T-helper 1 cell (primary cell): ENCODE data around the gene PATL2.
A peak's percentile ranks its signal among the peaks of the same experiment; 100 is the strongest.
"Not testable (repeated sequence)": the region's sequence is repeated elsewhere in the genome, so short reads cannot be mapped to it uniquely, and the experiment has no call there.

ENCODE experiments used
- DNase-seq, 5 donors: peaks; one replicate each; pipeline ENCODE4 v3.0.0-alpha.2; 2012 to 2020

PATL2 gene

DNA sequence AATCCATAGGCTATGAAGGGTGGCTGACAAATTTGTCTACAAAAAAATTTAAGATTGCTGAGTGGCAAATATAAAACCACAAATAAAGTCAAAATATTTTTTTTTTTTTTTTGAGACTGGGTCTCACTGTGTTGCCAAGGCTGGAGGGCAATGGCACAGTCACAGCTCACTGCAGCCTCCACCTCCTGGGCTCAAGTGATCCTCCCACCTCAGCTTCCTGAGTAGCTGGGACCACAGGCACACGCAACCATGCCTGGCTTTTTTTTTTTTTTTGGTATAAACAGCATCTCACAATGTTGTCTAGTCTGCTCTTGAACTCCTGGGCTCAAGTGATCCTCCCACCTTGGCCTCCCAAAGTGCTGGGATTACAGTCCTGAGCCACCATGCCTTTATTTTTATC is 20.9 kb downstream of the PATL2 start:
- peak in 1 of 5 donors; percentile 49 for DNase-seq

DNA sequence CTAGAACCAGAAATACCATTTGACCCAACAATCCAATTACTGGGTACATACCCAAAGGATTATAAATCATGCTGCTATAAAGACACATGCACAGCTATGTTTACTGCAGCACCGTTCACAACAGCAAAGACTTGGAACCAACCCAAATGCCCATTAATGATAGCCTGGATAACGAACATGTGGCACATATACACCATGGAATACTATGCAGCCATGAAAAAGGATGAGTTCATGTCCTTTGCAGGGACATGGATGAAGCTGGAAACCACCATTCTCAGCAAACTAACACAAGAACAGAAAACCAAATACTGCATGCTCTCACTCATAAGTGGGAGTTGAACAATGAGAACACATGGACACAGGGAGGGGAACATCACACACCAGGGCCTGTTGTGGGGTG is 21.8 kb downstream of the PATL2 start:
- not testable (repeated sequence) for DNase-seq

DNA sequence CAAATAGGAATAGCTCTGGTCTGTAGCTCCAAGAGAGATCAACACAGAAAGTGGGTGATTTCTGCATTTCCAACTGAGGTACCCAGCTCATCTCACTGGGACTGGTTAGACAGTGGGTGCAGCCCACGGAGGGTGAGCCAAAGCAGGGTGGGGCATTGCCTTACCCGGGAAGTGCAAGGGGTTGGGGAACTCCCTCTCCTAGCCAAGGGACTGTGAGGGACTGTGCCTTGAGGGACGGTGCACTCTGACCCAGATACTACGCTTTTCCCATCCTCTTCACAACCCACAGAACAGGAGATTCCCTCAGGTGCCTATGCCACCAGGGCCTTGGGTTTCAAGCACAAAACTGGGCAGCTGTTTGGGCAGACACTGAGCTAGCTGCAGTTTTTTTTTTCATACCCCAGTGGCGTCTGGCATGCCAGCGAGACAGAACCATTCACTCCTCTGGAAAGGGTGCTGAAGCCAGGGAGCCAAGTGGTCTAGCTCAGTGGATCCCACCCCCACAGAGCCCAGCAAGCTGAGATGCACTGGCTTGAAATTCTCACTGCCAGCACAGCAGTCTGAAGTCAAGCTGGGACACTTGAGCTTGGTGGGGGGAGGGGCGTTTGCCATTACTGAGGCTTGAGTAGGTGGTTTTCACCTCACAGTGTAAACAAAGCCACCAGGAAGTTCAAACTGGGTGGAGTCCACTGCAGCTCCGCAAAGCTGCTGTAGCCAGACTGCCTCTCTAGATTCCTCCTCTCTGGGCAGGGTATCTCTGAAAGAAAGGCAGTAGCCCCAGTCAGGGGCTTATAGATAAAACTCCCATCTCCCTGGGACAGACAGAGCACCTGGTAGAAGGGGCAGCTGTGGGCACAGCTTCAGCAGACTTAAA is 28.1 kb downstream of the PATL2 start:
- DNase-seq, result peak; percentile 43 to 92 (median 65)

DNA sequence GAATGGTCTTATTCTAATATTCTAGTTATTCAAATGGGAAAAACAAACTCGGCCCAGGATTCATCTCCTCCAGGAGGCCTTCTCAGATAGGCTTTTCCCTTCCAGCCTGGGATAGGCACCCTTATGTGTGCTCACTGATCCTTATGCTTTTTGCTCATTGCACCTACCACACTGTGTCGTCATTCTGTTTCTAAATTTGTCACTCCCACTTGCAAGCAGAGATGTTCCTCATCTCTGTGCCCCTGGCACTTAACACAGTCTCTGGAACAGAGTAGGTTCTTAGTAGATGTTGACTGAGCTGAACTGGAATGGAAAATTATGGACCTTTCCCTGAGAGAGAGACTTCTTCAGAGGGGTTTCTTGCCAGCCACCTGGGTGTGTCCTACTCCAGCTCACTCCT is 28.9 kb downstream of the PATL2 start:
- DNase-seq, result peak in 1 of 5 donors; percentile 40

DNA sequence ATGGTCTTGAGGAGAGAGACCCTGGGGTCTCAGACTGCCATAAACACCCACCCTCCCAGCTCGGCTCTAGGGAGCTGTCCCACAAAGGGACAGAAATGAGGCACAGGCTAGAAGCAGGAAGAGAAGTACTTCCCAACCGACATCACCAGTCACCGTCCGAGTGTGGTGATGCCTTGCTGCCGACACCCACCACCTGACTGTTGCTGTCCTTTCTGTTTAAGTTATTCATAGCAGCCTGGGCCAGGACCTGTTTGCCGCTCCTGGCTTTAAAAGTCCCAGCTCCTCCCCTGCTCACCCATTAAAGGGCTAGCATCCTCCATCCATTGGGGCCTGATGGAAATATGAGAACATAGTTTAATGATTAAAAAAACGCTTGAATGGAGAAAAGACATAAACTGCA is 34.4 kb downstream of the PATL2 start:
- DNase-seq, result peak in 1 of 5 donors; percentile 67

DNA sequence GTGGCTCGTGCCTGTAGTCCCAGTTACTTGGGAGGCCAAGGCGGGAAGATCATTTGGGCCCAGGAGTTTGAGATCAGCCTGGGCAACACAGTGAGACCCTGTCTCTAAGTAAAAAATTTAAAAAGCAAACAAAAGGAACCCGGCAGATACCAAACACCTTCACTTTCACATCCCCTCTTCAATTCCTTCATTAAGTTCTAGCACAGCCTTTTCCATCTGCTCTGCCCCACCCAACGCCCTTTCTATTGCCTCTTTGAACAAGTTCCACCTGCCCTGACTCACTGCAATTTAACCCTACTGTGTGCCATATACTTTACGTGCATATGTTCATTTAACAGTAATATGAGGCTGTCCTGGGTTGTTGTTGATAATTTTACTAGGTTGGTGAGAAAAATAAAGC is 35.2 kb downstream of the PATL2 start:
- DNase-seq, result no peak

DNA sequence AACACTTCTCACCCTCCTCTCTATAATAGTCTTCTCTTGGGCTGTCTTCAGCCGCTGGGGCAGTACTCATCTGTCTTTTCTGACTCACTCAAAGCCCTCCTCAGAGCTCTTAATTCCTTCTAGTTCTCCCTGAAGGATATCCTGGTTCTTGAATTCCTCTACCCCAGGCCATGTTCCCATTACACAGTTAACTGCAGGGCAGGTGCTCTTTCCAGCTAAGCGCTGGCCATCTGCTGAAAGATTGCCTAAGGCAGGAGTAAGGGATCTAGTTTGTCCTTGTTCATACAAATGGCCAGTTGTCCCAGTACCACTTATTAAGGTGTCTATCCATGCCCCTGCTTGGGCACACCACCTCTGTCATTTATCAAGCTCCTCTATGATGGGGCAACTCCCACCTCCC is 37.5 kb downstream of the PATL2 start:
- no peak for DNase-seq

DNA sequence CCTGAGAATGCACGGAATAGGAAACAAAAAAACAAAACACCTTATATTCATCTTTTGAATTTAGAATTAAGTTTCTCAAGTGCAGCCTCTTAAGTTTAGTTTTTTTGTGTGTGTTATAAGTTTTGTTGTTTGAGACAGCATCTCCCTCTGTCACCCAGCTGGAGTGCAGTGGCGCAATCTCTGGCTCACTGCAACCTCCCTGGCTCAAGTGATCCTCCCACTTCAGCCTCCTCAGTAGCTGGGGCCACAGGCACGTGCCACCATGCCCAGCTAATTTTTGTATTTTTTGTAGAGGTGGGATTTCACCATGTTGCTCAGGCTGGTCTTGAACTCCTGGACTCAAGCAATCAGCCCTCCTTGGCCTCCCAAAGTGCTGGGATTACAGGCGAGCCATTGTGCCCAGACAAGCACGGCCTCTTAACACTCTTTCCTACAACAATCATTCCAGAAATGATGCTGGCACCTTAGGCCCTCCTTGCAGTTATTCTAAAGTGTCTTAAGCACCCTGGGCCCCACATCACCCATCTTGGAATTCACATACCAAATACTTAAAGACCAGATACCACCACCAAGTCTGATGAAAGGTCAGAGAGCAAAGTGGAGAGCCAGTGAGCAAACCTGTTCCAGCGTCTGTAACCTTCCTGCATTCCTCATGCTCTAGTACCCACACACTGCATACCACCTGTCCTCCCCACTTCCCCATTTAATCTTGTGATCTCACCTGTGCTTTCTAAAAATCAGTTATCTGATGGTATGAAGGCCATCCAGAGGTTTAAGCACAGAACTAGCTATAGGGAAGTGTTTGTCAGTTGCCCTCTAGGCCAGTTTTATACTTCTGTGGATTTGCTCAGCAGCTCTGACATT is 40.8 kb downstream of the PATL2 start:
- DNase-seq, result no peak

DNA sequence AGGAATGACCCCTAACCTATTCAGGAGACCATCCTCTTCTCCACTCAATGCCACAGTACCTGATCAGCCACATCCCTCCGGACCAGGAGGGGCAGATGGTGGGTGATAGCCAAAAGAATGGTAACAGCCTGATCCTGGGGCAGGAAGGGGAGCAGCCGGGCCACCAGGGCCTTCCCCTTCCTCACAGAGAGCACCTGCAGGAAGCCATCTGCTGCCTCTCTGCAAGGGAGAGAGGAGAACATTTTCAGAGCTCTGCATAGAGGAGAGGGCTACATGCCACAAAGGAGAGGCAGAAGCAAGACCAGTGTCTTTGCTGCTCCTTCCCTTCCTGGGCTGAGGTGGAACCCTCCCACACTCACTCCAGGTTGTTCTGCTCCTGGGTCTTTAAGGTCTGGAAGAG is 42.2 kb downstream of the PATL2 start:
- DNase-seq, result no peak

DNA sequence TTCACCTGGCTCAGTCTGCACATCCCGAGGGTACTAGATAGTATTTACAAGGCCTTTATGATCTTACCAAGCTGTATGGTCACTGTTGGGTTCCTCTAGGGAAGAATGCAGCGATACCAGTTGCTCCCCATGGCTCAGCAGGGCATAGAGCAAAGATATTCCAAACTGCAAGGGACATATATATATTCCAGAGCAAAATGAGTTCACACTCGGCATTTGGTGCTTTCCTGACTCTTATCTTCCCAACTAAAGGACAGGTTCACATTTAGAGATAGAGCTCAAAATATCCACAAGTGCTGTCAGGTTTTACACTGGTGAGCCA is 44.1 kb downstream of the PATL2 start:
- DNase-seq, result no peak

DNA sequence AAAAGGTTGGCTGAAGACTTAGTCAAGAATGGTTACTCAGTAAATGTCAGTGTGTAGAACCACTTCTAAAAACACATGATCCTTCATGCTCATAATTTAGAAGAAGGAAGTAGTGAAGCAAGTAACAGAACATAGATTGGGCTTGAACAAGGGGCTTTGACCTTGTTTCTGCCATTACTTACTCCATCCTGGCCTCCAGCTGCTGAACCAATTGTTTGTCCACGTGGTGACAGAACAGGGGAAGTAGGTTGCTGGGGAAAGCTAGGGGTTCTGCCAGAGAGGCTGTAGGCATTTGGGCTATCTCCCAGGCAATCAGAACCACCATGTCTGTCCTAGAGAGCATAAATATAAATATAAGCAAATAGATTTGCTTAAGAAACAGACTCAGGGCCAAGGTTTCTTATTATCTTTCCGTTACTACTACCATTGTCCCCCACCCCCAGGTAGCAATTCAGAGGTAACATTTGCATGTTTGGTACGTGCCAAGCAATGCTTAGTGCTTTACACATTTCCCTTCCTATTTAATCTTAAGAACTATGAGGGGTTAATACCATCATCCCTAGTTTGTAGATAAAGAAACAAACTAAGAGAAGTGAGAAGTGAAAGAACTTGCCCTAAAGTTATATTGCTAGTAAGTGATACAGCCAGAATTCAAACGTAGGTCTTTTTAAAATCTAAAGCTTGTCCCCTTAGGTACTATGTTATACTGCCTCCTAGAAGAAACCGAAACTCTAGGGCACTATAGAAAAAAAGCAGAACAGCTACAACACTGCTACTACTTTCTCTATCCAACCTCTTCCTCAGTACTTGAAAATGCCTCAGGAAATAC is 44.7 kb downstream of the PATL2 start:
- peak in 1 of 5 donors; percentile 44 for DNase-seq

DNA sequence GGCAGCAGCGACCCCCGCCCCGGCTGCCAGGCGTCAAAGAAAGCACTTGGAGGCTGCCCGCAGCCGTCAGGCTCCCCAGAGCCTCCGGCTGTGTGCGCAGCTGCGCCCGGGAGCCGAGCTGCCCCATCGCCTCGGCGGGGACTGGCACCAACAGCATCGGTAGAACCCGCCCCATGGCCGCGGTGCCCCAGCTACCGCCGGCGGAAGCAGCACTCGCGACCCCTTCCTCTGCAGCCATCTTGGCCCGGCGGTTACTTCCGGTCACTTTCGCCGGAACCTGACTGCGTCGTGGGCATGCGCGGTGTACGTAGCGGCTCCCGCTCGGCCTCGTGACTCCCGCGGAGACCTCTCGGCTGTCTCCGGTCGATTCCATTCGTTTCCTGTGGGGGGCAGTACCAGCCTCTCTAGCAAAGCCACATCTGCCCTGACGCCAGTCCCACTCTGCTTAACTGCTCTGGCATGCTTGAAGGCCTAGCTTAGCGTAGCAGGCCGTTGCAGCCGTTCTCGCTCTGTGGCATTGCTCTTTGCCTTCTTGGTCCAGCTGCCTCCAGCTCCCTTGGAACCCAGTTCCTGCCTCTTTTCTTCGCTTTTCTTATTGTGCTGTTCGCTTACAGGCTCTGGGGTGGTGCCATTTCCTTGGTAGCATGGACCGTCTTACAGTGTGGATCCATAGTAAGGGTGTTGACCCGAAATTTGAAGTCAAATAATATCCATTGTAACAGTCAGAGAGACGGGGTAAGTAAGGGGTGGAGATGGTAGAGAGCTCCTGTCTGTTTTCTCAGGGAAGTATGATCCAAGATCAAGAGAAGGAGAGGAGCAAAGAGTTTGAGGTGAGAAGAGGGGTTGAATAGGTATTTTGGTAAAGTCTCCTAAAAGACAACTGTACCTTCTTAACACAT is 47.5 kb downstream of the PATL2 start, which contains the start of gene SPG11:
Gene SPG11 (minus strand): TSS at position 253 of the 899 bp plus-strand sequence. CDS start 15 bp downstream, at position 238.
- DNase-seq, result peak; percentile 90 to 99 (median 93)

DNA sequence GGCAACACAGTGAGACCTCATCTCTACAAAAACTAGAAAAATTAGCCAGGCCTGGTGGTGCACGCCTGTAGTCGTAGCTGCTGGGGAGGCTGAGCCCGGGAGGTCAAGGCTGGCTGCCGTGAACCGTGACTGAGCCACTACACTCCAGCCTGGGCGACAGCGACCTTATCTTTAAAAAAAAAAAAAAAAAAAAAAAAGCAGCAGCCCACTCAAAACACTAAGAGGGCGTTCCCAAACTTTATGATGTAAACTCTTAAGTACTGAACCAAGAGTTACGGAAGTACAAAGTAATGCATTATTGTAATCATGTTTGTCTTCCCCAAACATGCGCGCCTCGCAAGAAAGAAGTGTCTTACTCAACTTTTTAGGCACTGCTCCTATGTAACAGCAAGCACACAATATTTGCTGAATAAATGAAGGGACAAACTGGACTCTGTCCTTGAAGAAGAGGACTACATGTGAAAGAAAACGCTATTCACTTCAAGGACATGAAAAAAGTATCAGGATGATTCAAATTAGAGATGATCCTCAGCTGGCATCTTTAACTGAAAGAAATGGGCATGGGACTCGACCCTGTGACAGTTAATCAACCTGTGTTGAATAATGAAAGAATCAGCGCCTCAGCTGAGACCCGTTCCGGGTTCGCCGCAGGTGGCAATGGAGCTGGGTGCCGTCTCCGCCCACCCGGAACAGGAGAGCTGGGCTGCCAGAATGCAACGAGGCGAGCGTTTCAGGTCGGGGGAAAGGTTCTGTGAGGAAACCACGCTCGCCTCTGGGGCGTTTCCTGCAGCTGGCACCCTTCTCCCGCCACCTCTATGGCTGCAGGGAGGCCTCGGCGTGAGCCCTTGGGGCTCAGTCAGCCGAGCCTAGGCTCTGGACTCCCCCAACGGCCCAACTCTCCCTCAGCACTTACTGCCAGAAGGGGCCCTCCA is 48.4 kb downstream of the PATL2 start:
- DNase-seq, result peak; percentile 71 to 93 (median 83)

DNA sequence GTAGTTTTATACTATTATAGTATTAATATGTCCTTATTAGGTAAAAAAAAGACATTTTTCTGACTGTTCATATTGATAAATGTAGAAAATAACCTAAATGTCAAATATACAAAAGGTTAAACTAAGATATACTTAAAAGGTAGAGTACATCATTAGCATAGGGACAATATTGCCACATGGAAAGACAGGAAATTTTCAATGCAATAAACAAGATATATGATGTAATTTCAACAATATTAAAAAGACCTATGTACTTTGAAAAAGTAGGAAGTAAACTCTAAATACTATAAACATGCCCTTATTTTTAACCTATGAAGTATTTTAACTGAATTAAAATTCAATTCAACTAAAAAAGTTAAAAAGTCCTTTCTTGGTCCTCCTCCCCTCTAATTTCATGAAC is 49.5 kb downstream of the PATL2 start:
- no peak for DNase-seq

DNA sequence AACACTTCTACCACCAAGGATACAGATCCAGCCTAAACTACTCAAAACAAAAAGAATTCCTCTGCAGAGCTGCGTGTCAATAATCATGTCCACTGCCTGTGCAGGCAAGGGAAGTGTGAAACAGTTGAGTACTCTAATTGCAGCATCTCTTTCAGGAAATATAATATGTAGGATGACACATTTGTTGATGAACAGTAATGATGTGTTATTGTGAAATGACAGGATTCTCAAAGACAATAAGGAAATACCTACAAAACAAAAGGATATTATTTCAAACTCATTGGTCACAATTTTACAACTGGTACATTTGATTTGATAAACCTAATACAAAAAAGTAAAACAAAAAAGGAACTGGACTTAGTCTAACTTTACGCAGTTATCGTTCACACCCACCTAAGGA is 52.1 kb downstream of the PATL2 start:
- DNase-seq, result no peak

DNA sequence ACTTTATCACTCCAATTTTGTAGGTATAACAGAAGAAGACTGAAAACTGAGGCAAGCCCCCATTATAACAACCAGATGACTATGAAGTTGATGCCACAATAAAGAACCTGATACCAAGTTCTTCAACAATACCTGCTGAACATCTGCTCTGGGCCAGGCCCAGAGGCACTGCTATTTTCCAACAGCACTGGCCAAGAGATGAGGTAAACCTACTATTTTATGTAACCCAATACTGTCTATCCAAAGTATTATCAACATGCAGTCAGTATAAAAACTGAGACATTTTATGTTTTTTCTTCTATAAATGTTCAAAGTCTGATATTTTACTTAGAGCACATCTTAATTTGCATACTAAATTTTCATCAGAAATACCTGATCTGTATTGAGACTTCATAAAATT is 53.7 kb downstream of the PATL2 start:
- DNase-seq, result no peak

DNA sequence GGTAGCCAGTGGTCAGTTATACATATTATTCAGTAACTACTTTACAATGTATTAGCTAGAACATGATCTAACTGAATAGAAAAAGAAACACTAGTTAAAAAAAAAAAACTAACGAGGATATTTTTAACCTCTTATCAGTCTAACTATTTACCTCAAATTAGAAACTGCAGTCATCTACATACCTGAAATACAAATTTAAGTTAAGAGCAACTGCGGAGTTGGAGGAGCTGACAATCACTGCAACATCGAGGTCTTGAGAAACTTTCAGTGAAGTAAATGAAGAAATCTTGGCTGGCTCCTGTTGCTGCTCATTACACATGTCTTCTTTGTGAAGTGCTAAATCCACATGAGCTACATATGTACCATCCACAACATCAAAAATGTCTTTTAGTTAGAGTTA is 54.2 kb downstream of the PATL2 start:
- no peak for DNase-seq

DNA sequence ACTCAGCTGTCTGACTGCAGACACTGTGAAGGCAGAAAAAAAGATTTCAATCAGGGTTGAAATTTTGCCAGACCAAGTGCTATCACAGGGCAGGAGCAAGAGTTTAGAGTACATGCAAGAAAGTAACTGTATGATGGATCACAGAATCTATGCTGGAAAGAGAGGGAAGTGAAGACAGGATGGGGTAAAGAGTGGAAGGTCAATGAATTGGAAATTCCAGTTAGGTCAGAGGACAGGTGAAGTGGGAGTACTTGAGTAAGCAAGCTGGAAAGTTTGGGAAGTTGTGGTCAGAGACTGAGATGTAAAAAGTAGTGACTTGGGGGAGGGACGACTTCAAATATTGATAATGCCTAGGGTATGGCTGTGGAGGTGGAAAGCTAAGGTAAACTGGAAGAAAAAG is 54.8 kb downstream of the PATL2 start:
- no peak for DNase-seq

DNA sequence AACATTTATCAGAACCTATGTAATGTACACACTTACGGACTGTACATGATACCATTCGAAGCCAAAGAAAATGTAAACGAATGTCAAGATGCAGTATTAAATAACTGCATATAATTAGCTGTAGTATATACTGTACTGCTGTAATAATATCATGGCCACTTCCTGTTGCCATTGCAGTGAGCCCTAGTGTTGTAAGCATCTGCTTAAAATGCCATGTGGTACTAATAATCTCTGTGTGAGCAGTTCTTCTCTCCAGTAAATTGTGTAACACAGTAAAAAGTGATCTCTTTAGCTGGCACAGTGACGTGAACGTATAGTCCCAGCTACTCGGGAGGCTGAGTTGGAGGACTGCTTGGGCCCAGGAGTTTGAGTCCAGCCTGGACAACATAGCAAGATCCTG is 56.3 kb downstream of the PATL2 start:
- no peak for DNase-seq

DNA sequence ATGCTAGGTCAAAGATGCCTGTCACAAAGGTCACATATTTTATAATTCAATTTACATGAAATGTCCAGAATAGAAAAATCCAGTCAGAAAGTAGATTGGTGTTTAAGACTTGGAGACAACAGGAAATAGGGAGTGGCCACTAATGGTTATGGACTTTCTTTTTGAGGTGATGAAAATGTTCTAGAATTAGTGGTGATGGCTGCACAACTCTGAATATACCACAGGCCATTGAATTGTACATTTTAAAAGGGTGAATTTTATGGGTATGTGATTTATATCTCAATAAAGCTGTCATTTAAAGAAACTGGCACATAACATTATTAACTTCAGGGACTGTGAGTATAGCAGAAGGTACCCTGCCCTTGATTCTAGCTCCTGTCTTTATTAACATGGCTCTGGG is 63.5 kb downstream of the PATL2 start:
- DNase-seq, result no peak

DNA sequence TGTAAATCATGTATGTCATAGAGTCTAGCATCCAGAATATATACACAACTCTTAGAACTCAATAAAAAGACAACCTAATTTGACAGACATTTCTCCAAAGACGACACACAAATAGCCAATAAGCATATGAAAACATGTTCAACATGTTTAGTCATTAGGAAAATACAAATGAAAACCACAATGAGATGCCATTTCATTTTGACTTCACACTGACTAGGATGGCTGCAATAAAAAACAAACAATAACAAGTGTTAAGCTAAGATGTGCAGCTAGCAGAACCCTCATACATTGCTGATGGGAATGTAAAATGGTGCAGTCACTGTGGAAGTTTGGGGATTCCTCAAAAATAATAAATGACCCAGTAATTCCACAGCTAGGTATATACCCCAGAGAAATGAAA is 64.1 kb downstream of the PATL2 start:
- DNase-seq, result no peak
